Activated CD4-positive, alpha-beta memory T cell treated with anti-CD3 and anti-CD28 coated beads, Interleukin-2, amount 10 ng/mL, durations not matched to agents 7 days and 5 days (primary cell): Measurements from ENCODE around the gene LRRC3C. TPM values are rescaled to one million over a fixed set of nuclear protein-coding genes. Genes with fewer than 3 reads are reported as not detected.

Experiments used
- CTCF ChIA-PET: fragments of 350-600 bp; sonication (Branson Sonifier 250); formaldehyde crosslinking; loops from one replicate; lab custom pipeline; 2021; ENCODE audit warnings: antibody characterized with exemption, inconsistent platforms; lab: Charles Lee
- POLR2A ChIA-PET: fragments of 350-600 bp; sonication (Branson Sonifier 250); formaldehyde crosslinking; loops from one replicate; lab custom pipeline; 2021; ENCODE audit warnings: antibody characterized with exemption; lab: Charles Lee
- DNase-seq: peaks from one replicate; pipeline ENCODE4 v3.0.0-alpha.2; 2020
- H3K27ac Mint-ChIP-seq: one replicate; pipeline ENCODE4 v1.8.0; 2021; ENCODE audit warnings: mild to moderate bottlenecking, mixed read lengths
- H3K27me3 Mint-ChIP-seq: one replicate; pipeline ENCODE4 v1.8.0; 2021; ENCODE audit warnings: mixed read lengths
- H3K36me3 Mint-ChIP-seq: one replicate; pipeline ENCODE4 v1.8.0; 2021; ENCODE audit warnings: low read depth, mixed read lengths
- H3K4me1 Mint-ChIP-seq: one replicate; pipeline ENCODE4 v1.8.0; 2021; ENCODE audit warnings: mixed read lengths
- H3K4me3 Mint-ChIP-seq: one replicate; pipeline ENCODE4 v1.8.0; 2021; ENCODE audit warnings: mild to moderate bottlenecking, mixed read lengths
- H3K9me3 Mint-ChIP-seq: one replicate; pipeline ENCODE4 v1.8.0; 2021; ENCODE audit warnings: mixed read lengths
- total RNA-seq, 2 experiments: library from RNA; stranded (reverse); gene quantifications; one replicate each; pipeline ENCODE4 v1.2.3, GENCODE V29; 2021

LRRC3C gene
- total RNA-seq, 2 experiments from 2014 or later = not detected

GRCh38 chr17:39926135-39926587, 1.4 kb upstream of the LRRC3C start:
- H3K4me3 Mint-ChIP-seq = peak overlapping the region; percentile 83
- peaks cover 74% of the 10 kb centered on the region for H3K4me1 Mint-ChIP-seq
- H3K27ac Mint-ChIP-seq = peak overlapping the region; percentile 95
- DNase-seq = no peak
- no peaks in the 10 kb centered on the region for H3K27me3 Mint-ChIP-seq
- no peaks in the 10 kb centered on the region for H3K9me3 Mint-ChIP-seq
- CTCF ChIA-PET = interaction anchor here (0.6 to 2.3 kb wide), 6 partner anchors 14 to 303 kb away, joined by 3 to 12 read pairs (median 4); partner anchors contain the start of gene PSMD3
- H3K36me3 Mint-ChIP-seq = peaks cover 41% of the 10 kb centered on the region
- POLR2A ChIA-PET = interaction anchor here (0.5 to 3.5 kb wide), 26 partner anchors 8 to 204 kb away, joined by 3 to 26 read pairs (median 4); partner anchors contain the start of genes GSDMB, MED24, MIEN1 and PSMD3

- peak overlapping the region; percentile 83 for H3K4me3 Mint-ChIP-seq
- H3K9me3 Mint-ChIP-seq = no peaks in the 10 kb centered on the region
- peaks cover 69% of the 10 kb centered on the region for H3K4me1 Mint-ChIP-seq
- peaks cover 37% of the 10 kb centered on the region for H3K36me3 Mint-ChIP-seq
- peak; percentile 78 for DNase-seq
- peak overlapping the region; percentile 95 for H3K27ac Mint-ChIP-seq
- ChIA-PET CTCF (interaction anchor here (0.6 to 2.3 kb wide), 6 partner anchors 13 to 303 kb away, joined by 3 to 12 read pairs (median 4); partner anchors contain the start of gene PSMD3), POLR2A (interaction anchor here (0.5 to 3.5 kb wide), 31 partner anchors 8 to 289 kb away, joined by 3 to 26 read pairs (median 4); partner anchors contain the start of genes GSDMB, MED24, MIEN1 and PSMD3)
- no peaks in the 10 kb centered on the region for H3K27me3 Mint-ChIP-seq
These were observed 888 bp upstream of the LRRC3C start for GRCh38 chr17:39926588-39927100.

- H3K9me3 Mint-ChIP-seq = no peaks in the 10 kb centered on the region
- ChIA-PET POLR2A (interaction anchor here (0.6 to 3.5 kb wide), 12 partner anchors 8 to 290 kb away, joined by 3 to 26 read pairs (median 6); partner anchors contain the start of gene PSMD3), CTCF (interaction anchor here (0.7 to 2.3 kb wide), 2 partner anchors 52 kb away, joined by 3 to 12 read pairs; partner anchors contain the start of gene PSMD3)
- DNase-seq = no peak
- peak overlapping the region; percentile 83 for H3K4me3 Mint-ChIP-seq
- peak overlapping the region; percentile 95 for H3K27ac Mint-ChIP-seq
- H3K27me3 Mint-ChIP-seq = no peaks in the 10 kb centered on the region
- H3K36me3 Mint-ChIP-seq = peaks cover 21% of the 10 kb centered on the region
- peaks cover 53% of the 10 kb centered on the region for H3K4me1 Mint-ChIP-seq
These were observed 661 bp downstream of the LRRC3C start for GRCh38 chr17:39927929-39928857.

- POLR2A ChIA-PET = interaction anchor here (1.2 to 2.4 kb wide), 5 partner anchors 9 to 52 kb away, joined by 3 to 11 read pairs (median 5); partner anchors contain the start of gene PSMD3
- Mint-ChIP-seq H3K4me3 (no peak overlapping the region), H3K4me1 (peaks cover 47% of the 10 kb centered on the region), H3K36me3 (peaks cover 15% of the 10 kb centered on the region), H3K27ac (no peak overlapping the region), H3K9me3 (no peaks in the 10 kb centered on the region), H3K27me3 (no peaks in the 10 kb centered on the region)
- no peak for DNase-seq
- CTCF ChIA-PET = interaction anchor here (0.6 kb wide), 1 partner anchor 51 kb away, joined by 4 read pairs; the partner anchor contains the start of gene PSMD3
These were observed 1.5 kb downstream of the LRRC3C start for GRCh38 chr17:39928858-39929645.

GRCh38 chr17:39929646-39930407, 2.3 kb downstream of the LRRC3C start:
- Mint-ChIP-seq H3K27ac (no peak overlapping the region), H3K4me3 (no peak overlapping the region), H3K36me3 (peaks cover 8% of the 10 kb centered on the region), H3K4me1 (peaks cover 39% of the 10 kb centered on the region), H3K9me3 (no peaks in the 10 kb centered on the region), H3K27me3 (no peaks in the 10 kb centered on the region)
- POLR2A ChIA-PET = interaction anchor here (1.2 to 2.4 kb wide), 4 partner anchors 10 to 51 kb away, joined by 3 to 11 read pairs (median 6); partner anchors contain the start of gene PSMD3
- CTCF ChIA-PET = interaction anchor here (0.6 kb wide), 2 partner anchors 51 to 211 kb away, joined by 4 read pairs; partner anchors contain the start of gene PSMD3
- DNase-seq = no peak

GRCh38 chr17:39933912-39934311, 6.4 kb downstream of the LRRC3C start:
- Mint-ChIP-seq H3K4me3 (no peak overlapping the region), H3K27ac (no peak overlapping the region), H3K36me3 (no peaks in the 10 kb centered on the region), H3K27me3 (no peaks in the 10 kb centered on the region), H3K4me1 (peaks cover 8% of the 10 kb centered on the region), H3K9me3 (no peaks in the 10 kb centered on the region)
- ChIA-PET CTCF (no interaction called here), POLR2A (interaction anchor here (0.6 kb wide), 1 partner anchor 205 kb away, joined by 4 read pairs; no protein-coding TSS in a partner anchor)
- DNase-seq = no peak

GRCh38 chr17:39934324-39934723, 6.8 kb downstream of the LRRC3C start:
- H3K4me3 Mint-ChIP-seq = no peak overlapping the region
- peaks cover 8% of the 10 kb centered on the region for H3K4me1 Mint-ChIP-seq
- CTCF ChIA-PET = no interaction called here
- no peak overlapping the region for H3K27ac Mint-ChIP-seq
- H3K27me3 Mint-ChIP-seq = no peaks in the 10 kb centered on the region
- no peaks in the 10 kb centered on the region for H3K36me3 Mint-ChIP-seq
- DNase-seq = no peak
- no peaks in the 10 kb centered on the region for H3K9me3 Mint-ChIP-seq
- POLR2A ChIA-PET = no interaction called here

GRCh38 chr17:39935909-39936308, 8.4 kb downstream of the LRRC3C start:
- no peak for DNase-seq
- Mint-ChIP-seq H3K36me3 (no peaks in the 10 kb centered on the region), H3K4me1 (peaks cover 16% of the 10 kb centered on the region), H3K4me3 (no peak overlapping the region), H3K27me3 (no peaks in the 10 kb centered on the region), H3K27ac (no peak overlapping the region), H3K9me3 (no peaks in the 10 kb centered on the region)
- ChIA-PET CTCF (no interaction called here), POLR2A (no interaction called here)

- ChIA-PET POLR2A (interaction anchor here (1.0 to 1.6 kb wide), 2 partner anchors 10 to 65 kb away, joined by 3 to 4 read pairs; partner anchors contain the start of genes LRRC3C and ORMDL3), CTCF (interaction anchor here (1.1 kb wide), 1 partner anchor 21 kb away, joined by 4 read pairs; no protein-coding TSS in a partner anchor)
- Mint-ChIP-seq H3K4me3 (no peak overlapping the region), H3K27me3 (no peaks in the 10 kb centered on the region), H3K27ac (no peak overlapping the region), H3K4me1 (peaks cover 18% of the 10 kb centered on the region), H3K36me3 (no peaks in the 10 kb centered on the region), H3K9me3 (no peaks in the 10 kb centered on the region)
- no peak for DNase-seq
These were observed 9.9 kb downstream of the LRRC3C start for GRCh38 chr17:39937447-39937846.

GRCh38 chr17:39938140-39938869, 10.8 kb downstream of the LRRC3C start:
- no peak for DNase-seq
- ChIA-PET CTCF (interaction anchor here (1.1 kb wide), 1 partner anchor 20 kb away, joined by 4 read pairs; no protein-coding TSS in a partner anchor), POLR2A (interaction anchor here (1.0 to 1.6 kb wide), 3 partner anchors 11 to 66 kb away, joined by 3 to 4 read pairs (median 3); partner anchors contain the start of genes LRRC3C and ORMDL3)
- H3K4me1 Mint-ChIP-seq = peaks cover 18% of the 10 kb centered on the region
- no peaks in the 10 kb centered on the region for H3K9me3 Mint-ChIP-seq
- H3K27me3 Mint-ChIP-seq = no peaks in the 10 kb centered on the region
- no peak overlapping the region for H3K27ac Mint-ChIP-seq
- H3K36me3 Mint-ChIP-seq = no peaks in the 10 kb centered on the region
- H3K4me3 Mint-ChIP-seq = no peak overlapping the region
